HG03521 (cell line): Measurements from ENCODE around the gene GNAZ.

Source experiments
- ATAC-seq: cut with Tn5 transposase; IDR thresholded peaks from one replicate; pipeline ENCODE4 v1.9.1; 2021; ENCODE audit warnings: mild to moderate bottlenecking, moderate library complexity; ENCODE audit not compliant: unreplicated experiment

Gene GNAZ

GRCh38 chr22:23075525-23076216, 5.4 kb downstream of the GNAZ start:
- no peak for ATAC-seq

- no peak for ATAC-seq
These were observed 6.7 kb downstream of the GNAZ start for GRCh38 chr22:23076896-23077572.

GRCh38 chr22:23077627-23078461, 7.5 kb downstream of the GNAZ start:
- ATAC-seq, result no peak

GRCh38 chr22:23078462-23078787, 8.1 kb downstream of the GNAZ start:
- no peak for ATAC-seq

- no peak for ATAC-seq
These were observed 9.0 kb downstream of the GNAZ start for GRCh38 chr22:23079240-23079768.

GRCh38 chr22:23079814-23080521, 9.6 kb downstream of the GNAZ start:
- no peak for ATAC-seq

- ATAC-seq, result no peak
These were observed 10.4 kb downstream of the GNAZ start for GRCh38 chr22:23080613-23081290.

- no peak for ATAC-seq
These were observed 12.4 kb downstream of the GNAZ start for GRCh38 chr22:23082534-23083314.

GRCh38 chr22:23083315-23084021, 13.1 kb downstream of the GNAZ start:
- no peak for ATAC-seq

GRCh38 chr22:23084453-23085350, 14.4 kb downstream of the GNAZ start:
- no peak for ATAC-seq

GRCh38 chr22:23085351-23085671, 15.0 kb downstream of the GNAZ start:
- no peak for ATAC-seq

GRCh38 chr22:23085785-23086184, 15.5 kb downstream of the GNAZ start:
- no peak for ATAC-seq

GRCh38 chr22:23086263-23086662, 15.9 kb downstream of the GNAZ start:
- no peak for ATAC-seq

GRCh38 chr22:23086787-23087186, 16.5 kb downstream of the GNAZ start:
- ATAC-seq, result no peak

- no peak for ATAC-seq
These were observed 17.9 kb downstream of the GNAZ start for GRCh38 chr22:23088199-23088604.

- ATAC-seq, result no peak
These were observed 18.7 kb downstream of the GNAZ start for GRCh38 chr22:23089010-23089409.

GRCh38 chr22:23089633-23090456, 19.5 kb downstream of the GNAZ start:
- ATAC-seq, result no peak
